Esophagus muscularis mucosa (tissue), 4 donors: Measurements from ENCODE around the gene ZNF804B. TPM values are rescaled to one million over a fixed set of nuclear protein-coding genes. Genes with fewer than 3 reads are reported as not detected.

Experiments used
- DNase-seq: peaks from one replicate; pipeline ENCODE4 v3.0.0-alpha.2; 2017; ENCODE audit errors: extremely low spot score
- H3K27ac ChIP-seq, 4 donors: fragments of 200-600 bp; sonication (generic); replicated peaks in 1 of 4; 1 replicate in 3 of 4; 2 replicates in 1 of 4; pipeline ENCODE4 v1.5.1; 2016 to 2019; ENCODE audit warnings: mild to moderate bottlenecking in 1 of 4
- H3K27me3 ChIP-seq, 4 donors: fragments of 200-600 bp; sonication (generic); one replicate each; pipeline versions ENCODE4 v1.5.1 to v1.6.0; 2016 to 2019
- H3K36me3 ChIP-seq, 4 donors: fragments of 200-600 bp; sonication (generic); one replicate each; pipeline ENCODE4 v1.5.1; 2016 to 2019
- H3K4me1 ChIP-seq, 4 donors: fragments of 200-600 bp; sonication (generic); one replicate each; pipeline ENCODE4 v1.5.1; 2016 to 2019
- H3K4me3 ChIP-seq, 4 donors: fragments of 200-600 bp; sonication (generic); 1 replicate in 2 of 4; 2 replicates in 2 of 4; pipeline ENCODE4 v1.5.1; 2016 to 2019; ENCODE audit warnings: mild to moderate bottlenecking in 4 of 4, moderate library complexity in 1 of 4
- H3K9me3 ChIP-seq, 4 donors: fragments of 200-600 bp; sonication (generic); 1 replicate in 3 of 4; 2 replicates in 1 of 4; pipeline ENCODE4 v1.5.1; 2016 to 2019
- CTCF ChIP-seq, 3 experiments: fragments of 200-600 bp in 2 of 3; fragments of 450-650 bp in 1 of 3; sonication (generic) in 2 of 3; IDR thresholded peaks; one replicate each; pipeline ENCODE4 v1.5.1; 2017 to 2019; ENCODE audit warnings: antibody characterized with exemption in 3 of 3, mild to moderate bottlenecking in 2 of 3, moderate library complexity in 1 of 3
- EP300 ChIP-seq: sonication (generic); formaldehyde crosslinking; IDR thresholded peaks from one replicate; pipeline ENCODE4 v1.6.1; 2017; ENCODE audit warnings: antibody characterized with exemption
- POLR2A ChIP-seq: fragments of 450-650 bp; IDR thresholded peaks from one replicate; pipeline ENCODE4 v1.6.1; 2017; ENCODE audit warnings: antibody characterized with exemption, moderate library complexity, mild to moderate bottlenecking, low read depth
- POLR2AphosphoS5 ChIP-seq, 2 donors: sonication (generic); formaldehyde crosslinking; IDR thresholded peaks; one replicate each; pipeline ENCODE4 v1.6.1; 2017; ENCODE audit warnings: antibody characterized with exemption in 2 of 2
- WGBS: methylation state at CpG from one replicate; pipeline ENCODE4 v1.1.5; 2018; 5-methylcytosine and 5-hydroxymethylcytosine counted together
- intact Hi-C: fragments of 100-400 bp; cut with DNase I; formaldehyde crosslinking; loops from one replicate; pipeline ENCODE4 v1.15.1; 2023
- total RNA-seq, 4 donors: library from RNA; depleted of rRNA; stranded (reverse); fragments of >200 nt; gene quantifications; one replicate each; pipeline versions ENCODE4 v1.1.0 to v1.2.1, GENCODE V29; 2016

ZNF804B gene
- total RNA-seq, 4 donors from 2014 or later, result not detected

- intact Hi-C loops, result no loop called here
- Histone ChIP-seq H3K27me3 (no peaks in the 10 kb centered on the region), H3K36me3 (no peaks in the 10 kb centered on the region), H3K9me3 (no peaks in the 10 kb centered on the region), H3K27ac (no peak overlapping the region), H3K4me1 (no peaks in the 10 kb centered on the region), H3K4me3 (no peak overlapping the region)
- TF ChIP-seq POLR2AphosphoS5 (IDR thresholded peaks at IDR 0.05) (no peak), POLR2A (no peak), CTCF (IDR thresholded peaks at IDR 0.05) (no peak), EP300 (no peak)
- no peak for DNase-seq
These were observed 478.7 kb downstream of the ZNF804B start for GRCh38 chr7:89238156-89238555.

DNA sequence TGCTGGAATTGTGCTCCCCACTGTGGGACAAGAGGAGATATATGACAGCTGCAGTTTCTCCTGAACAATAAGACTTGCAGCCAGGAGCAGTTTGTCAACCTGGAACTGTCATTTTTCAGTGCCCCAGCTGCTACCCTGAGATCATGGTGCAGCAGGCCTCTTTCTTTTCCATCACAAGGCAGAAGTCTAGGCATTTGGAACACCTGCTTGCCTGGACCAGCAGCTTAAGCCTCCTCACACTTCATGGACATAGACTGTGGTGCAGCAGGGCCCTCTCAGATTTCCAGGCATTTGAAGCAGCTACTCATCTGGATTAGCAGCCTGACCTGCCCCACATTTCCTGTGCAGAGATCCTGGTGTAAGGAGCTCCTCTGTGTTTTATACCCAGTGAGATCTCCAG lies 486.7 kb downstream of the ZNF804B start:
- Histone ChIP-seq H3K27me3 (no peaks in the 10 kb centered on the region), H3K36me3 (no peaks in the 10 kb centered on the region), H3K27ac (no peak overlapping the region), H3K4me1 (no peaks in the 10 kb centered on the region), H3K9me3 (peaks cover 0 to 9% (median 0%) of the 10 kb centered on the region in 4 donors), H3K4me3 (no peak overlapping the region)
- TF ChIP-seq POLR2AphosphoS5 (IDR thresholded peaks at IDR 0.05) (no peak), CTCF (IDR thresholded peaks at IDR 0.05) (no peak), EP300 (no peak), POLR2A (no peak)
- intact Hi-C loops, result no loop called here
- DNase-seq, result no peak

GRCh38 chr7:89247207-89247606 lies 487.7 kb downstream of the ZNF804B start:
- no peak for TF ChIP-seq POLR2AphosphoS5 (IDR thresholded peaks at IDR 0.05)
- no peak for TF ChIP-seq EP300
- TF ChIP-seq CTCF (IDR thresholded peaks at IDR 0.05), result no peak
- TF ChIP-seq POLR2A, result no peak
- intact Hi-C loops, result no loop called here
- WGBS, result 95% methylated on average over 3 of the region's 3 CpGs

GRCh38 chr7:89259085-89259484 lies 499.6 kb downstream of the ZNF804B start:
- no peak for DNase-seq
- Histone ChIP-seq H3K4me3 (no peak overlapping the region), H3K27ac (no peak overlapping the region), H3K27me3 (no peaks in the 10 kb centered on the region), H3K4me1 (no peaks in the 10 kb centered on the region), H3K36me3 (no peaks in the 10 kb centered on the region), H3K9me3 (no peaks in the 10 kb centered on the region)
- TF ChIP-seq POLR2A (no peak), CTCF (IDR thresholded peaks at IDR 0.05) (no peak), EP300 (no peak), POLR2AphosphoS5 (IDR thresholded peaks at IDR 0.05) (no peak)
- intact Hi-C loops, result no loop called here
- 83% methylated on average over 2 of the region's 2 CpGs for WGBS

More at GRCh38 chr7:89247207-89247606, 487.7 kb downstream of the ZNF804B start:
- Histone ChIP-seq H3K9me3 (peaks cover 0 to 9% (median 0%) of the 10 kb centered on the region in 4 donors), H3K27ac (no peak overlapping the region), H3K27me3 (no peaks in the 10 kb centered on the region), H3K4me3 (no peak overlapping the region), H3K4me1 (no peaks in the 10 kb centered on the region), H3K36me3 (no peaks in the 10 kb centered on the region)
- DNase-seq, result no peak

DNA sequence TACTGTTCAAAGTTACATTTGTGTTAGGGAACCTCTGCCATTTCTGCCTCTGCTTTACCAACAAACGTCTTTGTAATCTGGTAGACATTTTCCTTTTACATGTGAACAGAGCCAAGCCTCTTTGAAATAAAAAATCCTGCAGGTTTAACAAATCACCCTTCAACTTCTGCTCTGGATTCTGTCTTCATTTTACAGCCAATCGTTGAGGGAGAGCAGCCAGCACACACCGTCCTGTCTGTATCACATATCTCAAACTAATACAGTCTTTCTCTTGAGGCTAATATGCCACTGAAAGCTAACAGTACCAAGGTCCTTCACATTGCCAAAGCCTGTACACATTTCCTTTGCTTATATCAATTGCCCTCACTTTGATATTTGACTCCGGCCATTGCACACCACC lies 504.6 kb downstream of the ZNF804B start:
- H3K27me3 ChIP-seq, result no peaks in the 10 kb centered on the region
- H3K4me3 ChIP-seq, result no peak overlapping the region
- no peaks in the 10 kb centered on the region for H3K36me3 ChIP-seq
- H3K4me1 ChIP-seq, result no peaks in the 10 kb centered on the region
- no peak overlapping the region for H3K27ac ChIP-seq
- no peak for TF ChIP-seq EP300
- TF ChIP-seq POLR2AphosphoS5 (IDR thresholded peaks at IDR 0.05), result no peak
- no peak for TF ChIP-seq CTCF (IDR thresholded peaks at IDR 0.05)
- TF ChIP-seq POLR2A, result no peak
- no peak for DNase-seq
- no peaks in the 10 kb centered on the region for H3K9me3 ChIP-seq
- 47% methylated on average over 4 of the region's 4 CpGs for WGBS
- intact Hi-C loops, result no loop called here
